ENCODE data around the gene FBXO46.

Gene FBXO46

DNA sequence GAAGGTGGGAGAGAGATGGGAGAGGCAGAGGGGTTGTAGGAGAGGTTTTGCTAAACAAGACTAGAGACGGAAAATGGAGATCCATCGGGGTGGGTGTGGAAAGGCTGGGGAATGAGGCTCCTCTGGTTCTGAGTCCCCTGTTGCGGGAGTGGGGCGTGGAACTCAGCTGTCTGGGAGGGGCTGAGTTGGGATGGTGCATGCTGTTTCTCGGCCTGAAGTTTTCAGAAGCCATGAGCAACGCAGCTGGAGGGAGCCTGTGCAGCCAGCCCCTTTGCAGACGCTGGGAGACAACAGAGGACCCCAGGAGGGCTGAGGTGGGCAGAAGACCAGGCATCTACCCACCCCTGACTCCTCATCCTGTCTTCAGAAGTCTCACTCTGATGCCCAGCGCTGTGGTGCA is 70.1 kb downstream of the FBXO46 start:
- no peaks in the 10 kb centered on the region for H3K27me3 ChIP-seq (ENCODE audit: insufficient read depth, low read length)
- no peak overlapping the region for H3K4me3 ChIP-seq (ENCODE audit: low read depth, low read length)
- peaks cover 3% of the 10 kb centered on the region for H3K4me1 ChIP-seq (ENCODE audit: control insufficient read depth, insufficient read depth, low read length, unreplicated experiment)
- no peaks in the 10 kb centered on the region for H3K36me3 ChIP-seq (ENCODE audit: insufficient read depth, low read length)
- H2AFZ ChIP-seq (ENCODE audit: low read length, unreplicated experiment) = no peak overlapping the region
- no peaks in the 10 kb centered on the region for H3K79me2 ChIP-seq (ENCODE audit: control insufficient read depth, insufficient read depth, low read length, unreplicated experiment)
- no peak overlapping the region for H3K27ac ChIP-seq (ENCODE audit: low read depth, low read length)
